MM.1S (cell line): ENCODE results near the gene FBXO40.

Experiments
- EZH2 ChIP-seq: fragments of 300-600 bp; sonication (generic); optimal IDR thresholded peaks from 2 replicates; pipeline ENCODE3; 2017; ENCODE audit warnings: low read depth, mild to moderate bottlenecking, antibody characterized with exemption, low read length, mixed read lengths
- EZH2phosphoT487 ChIP-seq: fragments of 300-600 bp; sonication (generic); IDR thresholded peaks from 2 replicates; pipeline ENCODE4 v1.6.1; 2018; ENCODE audit warnings: antibody characterized with exemption, low read length
- TF ChIP-seq, protein P1 (sequence below): fragments of 300-600 bp; sonication (generic); IDR thresholded peaks from 2 replicates; pipeline ENCODE4 v1.5.1; 2016; ENCODE audit warnings: antibody characterized with exemption, low read length, mixed read lengths

DNA sequence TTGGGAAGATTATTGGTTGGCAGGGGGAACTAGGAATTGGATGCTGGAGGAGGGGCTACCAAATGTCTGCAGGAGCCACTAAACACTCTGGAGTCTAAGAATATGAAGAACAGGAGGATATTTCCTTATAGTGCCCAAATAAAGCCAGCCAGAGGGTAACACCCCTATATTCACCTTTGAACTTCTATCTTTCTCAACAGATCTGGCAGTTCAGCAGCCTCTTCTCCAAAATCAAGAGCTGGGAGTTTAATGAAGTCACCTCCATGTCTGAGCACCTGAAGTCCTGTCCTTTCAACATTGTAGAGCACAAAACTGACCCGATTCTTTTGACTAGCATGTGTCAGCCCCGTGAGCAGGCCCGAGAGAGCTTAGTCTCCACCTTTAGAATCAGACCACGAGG is 33.3 kb downstream of the FBXO40 start:
- TF ChIP-seq, protein P1, sequence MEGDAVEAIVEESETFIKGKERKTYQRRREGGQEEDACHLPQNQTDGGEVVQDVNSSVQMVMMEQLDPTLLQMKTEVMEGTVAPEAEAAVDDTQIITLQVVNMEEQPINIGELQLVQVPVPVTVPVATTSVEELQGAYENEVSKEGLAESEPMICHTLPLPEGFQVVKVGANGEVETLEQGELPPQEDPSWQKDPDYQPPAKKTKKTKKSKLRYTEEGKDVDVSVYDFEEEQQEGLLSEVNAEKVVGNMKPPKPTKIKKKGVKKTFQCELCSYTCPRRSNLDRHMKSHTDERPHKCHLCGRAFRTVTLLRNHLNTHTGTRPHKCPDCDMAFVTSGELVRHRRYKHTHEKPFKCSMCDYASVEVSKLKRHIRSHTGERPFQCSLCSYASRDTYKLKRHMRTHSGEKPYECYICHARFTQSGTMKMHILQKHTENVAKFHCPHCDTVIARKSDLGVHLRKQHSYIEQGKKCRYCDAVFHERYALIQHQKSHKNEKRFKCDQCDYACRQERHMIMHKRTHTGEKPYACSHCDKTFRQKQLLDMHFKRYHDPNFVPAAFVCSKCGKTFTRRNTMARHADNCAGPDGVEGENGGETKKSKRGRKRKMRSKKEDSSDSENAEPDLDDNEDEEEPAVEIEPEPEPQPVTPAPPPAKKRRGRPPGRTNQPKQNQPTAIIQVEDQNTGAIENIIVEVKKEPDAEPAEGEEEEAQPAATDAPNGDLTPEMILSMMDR = no peak
- TF ChIP-seq EZH2 (no peak), EZH2phosphoT487 (no peak)
